ENCODE results near the gene DPY30.

DPY30 gene

GRCh38 chr2:32009516-32010256 lies 29.9 kb downstream of the DPY30 start:
- peak; percentile 29 for DNase-seq (ENCODE audit: low read depth)

- no peak for DNase-seq (ENCODE audit: low read depth)
These were observed 30.6 kb downstream of the DPY30 start for GRCh38 chr2:32008805-32009515.

GRCh38 chr2:32007121-32007391 lies 32.5 kb downstream of the DPY30 start:
- no peak for DNase-seq (ENCODE audit: low read depth)

- no peak for DNase-seq (ENCODE audit: low read depth)
These were observed 34.1 kb downstream of the DPY30 start for GRCh38 chr2:32005371-32005976.

- DNase-seq (ENCODE audit: low read depth) = no peak
These were observed 35.8 kb downstream of the DPY30 start for GRCh38 chr2:32003791-32004190.

- DNase-seq (ENCODE audit: low read depth) = no peak
These were observed 37.2 kb downstream of the DPY30 start for GRCh38 chr2:32002406-32002805.

GRCh38 chr2:31999438-31999837 lies 40.2 kb downstream of the DPY30 start:
- DNase-seq (ENCODE audit: low read depth) = no peak

- DNase-seq (ENCODE audit: low read depth) = no peak
These were observed 40.7 kb downstream of the DPY30 start for GRCh38 chr2:31998731-31999383.

- no peak for DNase-seq (ENCODE audit: low read depth)
These were observed 42.0 kb downstream of the DPY30 start for GRCh38 chr2:31997653-31998052.

GRCh38 chr2:31996571-31997150 lies 42.9 kb downstream of the DPY30 start:
- DNase-seq (ENCODE audit: low read depth) = no peak

- DNase-seq (ENCODE audit: low read depth) = no peak
These were observed 46.7 kb downstream of the DPY30 start for GRCh38 chr2:31992934-31993333.

GRCh38 chr2:31992025-31992579 lies 47.5 kb downstream of the DPY30 start:
- DNase-seq (ENCODE audit: low read depth) = no peak

- DNase-seq (ENCODE audit: low read depth) = no peak
These were observed 49.7 kb downstream of the DPY30 start for GRCh38 chr2:31989946-31990345.

GRCh38 chr2:31987454-31988220 lies 52.0 kb downstream of the DPY30 start:
- no peak for DNase-seq (ENCODE audit: low read depth)

- DNase-seq (ENCODE audit: low read depth) = no peak
These were observed 52.7 kb downstream of the DPY30 start for GRCh38 chr2:31986906-31987305.

- no peak for DNase-seq (ENCODE audit: low read depth)
These were observed 55.7 kb downstream of the DPY30 start for GRCh38 chr2:31983762-31984467.

GRCh38 chr2:31980674-31981356 lies 58.8 kb downstream of the DPY30 start:
- DNase-seq (ENCODE audit: low read depth) = no peak

GRCh38 chr2:31979956-31980355 lies 59.6 kb downstream of the DPY30 start:
- no peak for DNase-seq (ENCODE audit: low read depth)

- no peak for DNase-seq (ENCODE audit: low read depth)
These were observed 60.6 kb downstream of the DPY30 start for GRCh38 chr2:31979018-31979417.

GRCh38 chr2:31978436-31978835 lies 61.2 kb downstream of the DPY30 start:
- DNase-seq (ENCODE audit: low read depth) = no peak
